ENCODE data around the gene RCAN1. TPM values are rescaled to one million over a fixed set of nuclear protein-coding genes. Genes with fewer than 3 reads are reported as not detected.

Gene RCAN1
- total and polyA plus RNA-seq, 9 of the 15 experiments (the other 6 are each of a cell fraction or from before 2014, with no cell fraction given) = 4.4 to 16.5 (median 12.3) TPM

- TF ChIP-seq ZNF318 (IDR thresholded peaks at IDR 0.05; ENCODE audit: borderline replicate concordance in 1 of 2, low read depth in 1 of 2) = peak in 1 of 2 experiments; percentile 95; a peak in 2 of 4 replicates
- 0 out of 2 replicates have a peak, but pooled peaks have one; percentile 25 for TF ChIP-seq CTBP1 (IDR thresholded peaks at IDR 0.05; ENCODE audit: borderline replicate concordance)
- no peak for TF ChIP-seq ESRRA (IDR thresholded peaks at IDR 0.05; ENCODE audit: borderline replicate concordance, low read depth)
- no peak for TF ChIP-seq FIP1L1 (IDR thresholded peaks at IDR 0.05; ENCODE audit: low read depth, low read length, poor library complexity, severe bottlenecking)
- TF ChIP-seq PRDM10 (IDR thresholded peaks at IDR 0.05; ENCODE audit: partially characterized antibody) = no peak
- no peak for TF ChIP-seq STAT6 (CRISPR knock-in tag; IDR thresholded peaks at IDR 0.05)
- no peak for TF ChIP-seq NUFIP1 (IDR thresholded peaks at IDR 0.05; ENCODE audit: partially characterized antibody)
- no peak for TF ChIP-seq SMARCE1 (IDR thresholded peaks at IDR 0.05)
- TF ChIP-seq LCOR (CRISPR knock-in tag; IDR thresholded peaks at IDR 0.05) = peak; percentile 34; the same call in 1 of the 2 replicates
These were observed 88.2 kb downstream of the RCAN1 start (continued) for GRCh38 chr21:34526618-34527290.
